HCT116 (cell line): Measurements from ENCODE around the gene GSTO2.

Experiments
- EZH2phosphoT487 ChIP-seq: fragments of 200-600 bp; IDR thresholded peaks from 2 replicates; pipeline ENCODE4 v1.6.1; 2018; ENCODE audit warnings: antibody characterized with exemption, borderline replicate concordance
- FOSL1 ChIP-seq: IDR thresholded peaks from 2 replicates; pipeline ENCODE4 v1.6.1; 2012; ENCODE audit warnings: low read depth
- JUND ChIP-seq: IDR thresholded peaks from 2 replicates; pipeline ENCODE4 v1.6.1; 2012
- POLR2A ChIP-seq: IDR thresholded peaks from 2 replicates; pipeline ENCODE4 v1.7.0; 2011; ENCODE audit warnings: borderline replicate concordance; ENCODE audit not compliant: insufficient read depth, insufficient read length; ENCODE audit errors: extremely low read depth
- POLR2AphosphoS5 ChIP-seq: IDR thresholded peaks from 2 replicates; pipeline ENCODE4 v1.6.1; 2011; ENCODE audit warnings: mild to moderate bottlenecking, low read depth, low read length, moderate library complexity
- RAD21 ChIP-seq: IDR thresholded peaks from 2 replicates; pipeline ENCODE4 v1.6.1; 2012; ENCODE audit warnings: low read depth, mild to moderate bottlenecking
- SIN3A ChIP-seq: IDR thresholded peaks from 2 replicates; pipeline ENCODE4 v1.6.1; 2012; ENCODE audit warnings: low read depth
- SP1 ChIP-seq: IDR thresholded peaks from 2 replicates; pipeline ENCODE4 v1.6.1; 2012; ENCODE audit warnings: low read depth
- YY1 ChIP-seq: IDR thresholded peaks from 2 replicates; pipeline ENCODE4 v1.6.1; 2011; ENCODE audit warnings: low read length, low read depth, moderate library complexity, mild to moderate bottlenecking; ENCODE audit not compliant: insufficient replicate concordance; ENCODE audit errors: extremely low read depth
- TF ChIP-seq, protein P1 (sequence below): IDR thresholded peaks from 2 replicates; pipeline ENCODE4 v1.6.1; 2012
- TF ChIP-seq, protein P2 (sequence below), 3 experiments: fragments of 200-600 bp in 1 of 3; sonication (generic) in 1 of 3; IDR thresholded peaks in 2 of 3; conservative IDR thresholded peaks in 1 of 3; 2 replicates each; pipeline ENCODE4 v1.5.1; 2012 to 2017; ENCODE audit warnings: low read depth in 2 of 3, low read length in 2 of 3, antibody characterized with exemption in 1 of 3, borderline replicate concordance in 1 of 3, control low read depth in 1 of 3, mild to moderate bottlenecking in 1 of 3, mixed read lengths in 1 of 3, mixed run types in 1 of 3, moderate library complexity in 1 of 3; ENCODE audit not compliant: insufficient read depth in 1 of 3
- TF ChIP-seq, protein P3 (sequence below): IDR thresholded peaks from 2 replicates; pipeline ENCODE4 v1.6.1; 2012; ENCODE audit warnings: low read depth
- TF ChIP-seq, protein P4 (sequence below): IDR thresholded peaks from 2 replicates; pipeline ENCODE4 v1.6.1; 2012

DNA sequence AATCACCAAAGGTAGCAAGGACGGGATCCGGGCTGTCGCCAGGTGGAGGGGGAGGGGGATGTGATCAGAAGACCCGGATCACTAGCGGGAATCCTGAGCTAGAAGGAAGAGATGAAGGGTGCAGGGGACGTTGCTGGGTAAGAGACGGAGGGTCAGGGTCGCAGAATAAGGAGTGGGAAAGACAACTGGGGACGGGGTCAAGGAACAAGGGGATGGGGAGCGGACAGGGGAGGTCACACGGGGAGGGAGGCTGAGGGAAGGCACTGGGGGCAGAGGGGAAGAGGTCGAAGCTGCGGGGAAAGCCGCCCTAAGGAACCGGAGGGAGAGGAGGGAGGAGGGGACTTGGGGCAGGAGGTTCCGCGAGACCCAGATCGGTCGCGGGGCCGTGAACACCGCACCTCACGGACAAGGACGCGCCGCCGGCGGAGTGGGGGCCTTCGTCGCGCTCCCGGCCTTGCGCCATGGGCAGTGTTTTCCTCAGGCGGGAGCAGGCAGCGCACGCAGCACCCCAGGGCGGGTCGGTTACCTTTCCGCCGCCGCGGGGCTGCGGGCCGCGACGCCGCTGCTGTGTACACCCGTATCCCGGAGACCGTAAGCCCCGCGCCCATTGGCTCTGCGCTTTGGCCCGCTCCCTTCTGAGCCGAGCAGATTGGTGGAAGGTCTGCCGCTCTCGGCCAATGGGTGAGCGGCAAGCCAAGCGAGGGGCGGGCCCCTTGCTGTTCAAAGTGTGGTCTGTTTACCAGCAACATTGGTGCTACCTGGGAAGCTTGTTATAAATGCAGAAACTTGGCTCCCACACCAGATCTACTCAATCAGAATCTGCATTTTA, 37.0 kb upstream of the GSTO2 start, which contains the start of gene CFAP43:
- TF ChIP-seq, protein P1, sequence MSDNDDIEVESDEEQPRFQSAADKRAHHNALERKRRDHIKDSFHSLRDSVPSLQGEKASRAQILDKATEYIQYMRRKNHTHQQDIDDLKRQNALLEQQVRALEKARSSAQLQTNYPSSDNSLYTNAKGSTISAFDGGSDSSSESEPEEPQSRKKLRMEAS = peak; percentile 89
- TF ChIP-seq, protein P2, sequence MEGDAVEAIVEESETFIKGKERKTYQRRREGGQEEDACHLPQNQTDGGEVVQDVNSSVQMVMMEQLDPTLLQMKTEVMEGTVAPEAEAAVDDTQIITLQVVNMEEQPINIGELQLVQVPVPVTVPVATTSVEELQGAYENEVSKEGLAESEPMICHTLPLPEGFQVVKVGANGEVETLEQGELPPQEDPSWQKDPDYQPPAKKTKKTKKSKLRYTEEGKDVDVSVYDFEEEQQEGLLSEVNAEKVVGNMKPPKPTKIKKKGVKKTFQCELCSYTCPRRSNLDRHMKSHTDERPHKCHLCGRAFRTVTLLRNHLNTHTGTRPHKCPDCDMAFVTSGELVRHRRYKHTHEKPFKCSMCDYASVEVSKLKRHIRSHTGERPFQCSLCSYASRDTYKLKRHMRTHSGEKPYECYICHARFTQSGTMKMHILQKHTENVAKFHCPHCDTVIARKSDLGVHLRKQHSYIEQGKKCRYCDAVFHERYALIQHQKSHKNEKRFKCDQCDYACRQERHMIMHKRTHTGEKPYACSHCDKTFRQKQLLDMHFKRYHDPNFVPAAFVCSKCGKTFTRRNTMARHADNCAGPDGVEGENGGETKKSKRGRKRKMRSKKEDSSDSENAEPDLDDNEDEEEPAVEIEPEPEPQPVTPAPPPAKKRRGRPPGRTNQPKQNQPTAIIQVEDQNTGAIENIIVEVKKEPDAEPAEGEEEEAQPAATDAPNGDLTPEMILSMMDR (IDR thresholded peaks at IDR 0.05 in 2 of 3, conservative IDR thresholded peaks at IDR 0.05 in 1 of 3; ENCODE audit: borderline replicate concordance in 1 of 3, insufficient read depth in 1 of 3, low read depth in 2 of 3, low read length in 2 of 3) = no peak
- TF ChIP-seq POLR2AphosphoS5 = peak; percentile 82
- no peak for TF ChIP-seq YY1
- TF ChIP-seq POLR2A = no peak
- TF ChIP-seq, protein P3, sequence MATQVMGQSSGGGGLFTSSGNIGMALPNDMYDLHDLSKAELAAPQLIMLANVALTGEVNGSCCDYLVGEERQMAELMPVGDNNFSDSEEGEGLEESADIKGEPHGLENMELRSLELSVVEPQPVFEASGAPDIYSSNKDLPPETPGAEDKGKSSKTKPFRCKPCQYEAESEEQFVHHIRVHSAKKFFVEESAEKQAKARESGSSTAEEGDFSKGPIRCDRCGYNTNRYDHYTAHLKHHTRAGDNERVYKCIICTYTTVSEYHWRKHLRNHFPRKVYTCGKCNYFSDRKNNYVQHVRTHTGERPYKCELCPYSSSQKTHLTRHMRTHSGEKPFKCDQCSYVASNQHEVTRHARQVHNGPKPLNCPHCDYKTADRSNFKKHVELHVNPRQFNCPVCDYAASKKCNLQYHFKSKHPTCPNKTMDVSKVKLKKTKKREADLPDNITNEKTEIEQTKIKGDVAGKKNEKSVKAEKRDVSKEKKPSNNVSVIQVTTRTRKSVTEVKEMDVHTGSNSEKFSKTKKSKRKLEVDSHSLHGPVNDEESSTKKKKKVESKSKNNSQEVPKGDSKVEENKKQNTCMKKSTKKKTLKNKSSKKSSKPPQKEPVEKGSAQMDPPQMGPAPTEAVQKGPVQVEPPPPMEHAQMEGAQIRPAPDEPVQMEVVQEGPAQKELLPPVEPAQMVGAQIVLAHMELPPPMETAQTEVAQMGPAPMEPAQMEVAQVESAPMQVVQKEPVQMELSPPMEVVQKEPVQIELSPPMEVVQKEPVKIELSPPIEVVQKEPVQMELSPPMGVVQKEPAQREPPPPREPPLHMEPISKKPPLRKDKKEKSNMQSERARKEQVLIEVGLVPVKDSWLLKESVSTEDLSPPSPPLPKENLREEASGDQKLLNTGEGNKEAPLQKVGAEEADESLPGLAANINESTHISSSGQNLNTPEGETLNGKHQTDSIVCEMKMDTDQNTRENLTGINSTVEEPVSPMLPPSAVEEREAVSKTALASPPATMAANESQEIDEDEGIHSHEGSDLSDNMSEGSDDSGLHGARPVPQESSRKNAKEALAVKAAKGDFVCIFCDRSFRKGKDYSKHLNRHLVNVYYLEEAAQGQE = no peak
- TF ChIP-seq RAD21 = no peak
- TF ChIP-seq SIN3A = peak; percentile 97
- TF ChIP-seq, protein P4, sequence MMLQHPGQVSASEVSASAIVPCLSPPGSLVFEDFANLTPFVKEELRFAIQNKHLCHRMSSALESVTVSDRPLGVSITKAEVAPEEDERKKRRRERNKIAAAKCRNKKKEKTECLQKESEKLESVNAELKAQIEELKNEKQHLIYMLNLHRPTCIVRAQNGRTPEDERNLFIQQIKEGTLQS = no peak
- no peak for TF ChIP-seq FOSL1
- TF ChIP-seq EZH2phosphoT487 = no peak
- TF ChIP-seq JUND = no peak
- TF ChIP-seq SP1 = peak; percentile 99
